ENCODE results near the gene ANKRD27.
A peak's percentile ranks its signal among the peaks of the same experiment; 100 is the strongest.
"Not testable (repeated sequence)": the region's sequence is repeated elsewhere in the genome, so short reads cannot be mapped to it uniquely, and the experiment has no call there.

Gene ANKRD27

GRCh38 chr19:32691291-32691951 lies 16.4 kb upstream of the ANKRD27 start, which contains the start of gene NUDT19:
TSS of gene NUDT19 (plus strand) at chr19:32691821. CDS start at chr19:32691961, 140 bp downstream.
- peak; percentile 43 to 46 for DNase-seq (ENCODE audit: low read depth in 2 of 2, low spot score in 1 of 2)

DNA sequence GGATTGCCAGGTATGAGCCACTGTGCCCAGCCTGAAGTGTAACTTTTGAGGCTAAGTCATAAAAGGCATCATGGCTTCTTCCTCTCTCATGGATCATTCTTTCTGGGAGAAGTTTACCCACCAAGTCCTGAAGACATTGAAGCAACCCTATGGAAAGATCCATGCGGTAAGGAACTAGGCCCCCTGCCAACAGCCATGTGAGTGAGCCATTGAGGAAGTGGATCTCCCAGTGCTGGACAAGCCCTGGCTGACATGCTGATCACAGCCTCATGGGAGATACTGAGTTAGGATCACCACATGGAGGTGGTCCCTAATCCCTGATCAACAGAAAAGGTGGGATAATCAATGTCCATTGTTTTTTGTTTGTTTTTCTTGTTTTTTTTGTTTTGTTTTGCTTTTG lies 13.3 kb upstream of the ANKRD27 start:
- DNase-seq (ENCODE audit: low read depth in 2 of 2, low spot score in 1 of 2): no peak

- DNase-seq (ENCODE audit: low read depth in 2 of 2, low spot score in 1 of 2): no peak
These were observed 12.7 kb upstream of the ANKRD27 start for GRCh38 chr19:32687681-32688080.

- no peak for DNase-seq (ENCODE audit: low read depth in 2 of 2, low spot score in 1 of 2)
These were observed 12.0 kb upstream of the ANKRD27 start for GRCh38 chr19:32686847-32687475.

DNA sequence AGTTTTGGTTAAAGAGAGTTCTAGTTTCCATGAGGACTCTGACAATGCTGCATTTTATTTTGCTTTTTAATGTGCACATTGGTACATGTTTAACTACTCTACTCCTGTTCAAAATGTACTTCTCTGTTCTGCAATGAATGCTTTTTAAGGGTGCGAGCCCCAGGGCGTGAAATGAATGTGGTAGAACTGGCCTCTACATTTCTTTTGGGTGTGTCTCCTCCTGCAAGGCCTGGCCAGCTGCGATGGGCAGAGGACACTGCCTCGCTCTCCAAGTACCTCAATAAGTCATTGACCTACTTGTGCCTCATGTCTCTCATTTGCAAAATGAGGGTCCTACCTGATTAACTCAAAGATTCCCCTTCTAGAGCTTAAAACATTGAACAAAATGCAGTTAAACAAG lies 7.3 kb upstream of the ANKRD27 start:
- no peak for DNase-seq (ENCODE audit: low read depth in 2 of 2, low spot score in 1 of 2)

DNA sequence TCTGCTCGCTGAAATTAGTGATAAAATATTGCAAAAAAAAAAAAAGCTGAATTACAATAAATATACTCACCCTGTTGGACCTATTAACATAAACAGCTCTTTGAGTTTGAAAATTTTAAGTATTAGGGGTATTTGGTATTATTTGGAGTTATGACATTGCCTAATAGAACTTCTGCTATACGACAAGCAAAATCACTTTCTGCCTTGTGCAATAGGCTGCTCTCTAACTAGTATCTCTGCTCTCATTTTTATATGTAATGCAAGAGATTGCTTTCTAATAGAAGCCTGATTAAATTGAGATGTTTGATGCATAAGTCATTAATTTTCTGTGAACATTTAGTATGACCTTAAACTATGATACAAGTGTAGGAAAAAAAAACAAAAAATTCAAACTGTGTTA lies 6.0 kb upstream of the ANKRD27 start:
- DNase-seq (ENCODE audit: low read depth in 2 of 2, low spot score in 1 of 2): no peak

- no peak for DNase-seq (ENCODE audit: low read depth in 2 of 2, low spot score in 1 of 2)
These were observed 2.7 kb upstream of the ANKRD27 start for GRCh38 chr19:32677657-32678056.

DNA sequence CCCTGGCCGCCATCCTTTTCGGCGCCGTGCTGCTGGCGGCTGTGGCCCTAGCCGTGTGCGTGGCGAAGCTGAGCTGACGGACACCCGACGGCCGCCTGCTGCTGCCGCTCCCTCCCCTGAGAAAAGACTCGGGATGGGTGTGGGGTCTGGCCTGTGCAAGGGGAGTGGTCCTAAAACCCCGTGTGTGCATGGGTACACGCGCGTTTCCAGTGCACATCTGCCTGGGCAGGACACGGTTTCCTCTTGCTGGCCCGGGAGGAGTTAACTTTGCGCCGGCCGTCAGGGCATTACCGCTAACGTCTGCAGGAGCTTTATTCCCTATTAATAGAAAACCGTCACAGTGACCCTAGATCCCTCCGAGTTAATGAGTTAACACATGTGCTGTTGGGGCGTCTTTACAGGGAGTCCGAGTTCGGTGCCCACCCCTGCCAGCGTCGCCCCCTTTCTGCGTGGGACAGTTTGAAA lies 1.9 kb upstream of the ANKRD27 start:
- no peak for DNase-seq (ENCODE audit: low read depth in 2 of 2, low spot score in 1 of 2)

DNA sequence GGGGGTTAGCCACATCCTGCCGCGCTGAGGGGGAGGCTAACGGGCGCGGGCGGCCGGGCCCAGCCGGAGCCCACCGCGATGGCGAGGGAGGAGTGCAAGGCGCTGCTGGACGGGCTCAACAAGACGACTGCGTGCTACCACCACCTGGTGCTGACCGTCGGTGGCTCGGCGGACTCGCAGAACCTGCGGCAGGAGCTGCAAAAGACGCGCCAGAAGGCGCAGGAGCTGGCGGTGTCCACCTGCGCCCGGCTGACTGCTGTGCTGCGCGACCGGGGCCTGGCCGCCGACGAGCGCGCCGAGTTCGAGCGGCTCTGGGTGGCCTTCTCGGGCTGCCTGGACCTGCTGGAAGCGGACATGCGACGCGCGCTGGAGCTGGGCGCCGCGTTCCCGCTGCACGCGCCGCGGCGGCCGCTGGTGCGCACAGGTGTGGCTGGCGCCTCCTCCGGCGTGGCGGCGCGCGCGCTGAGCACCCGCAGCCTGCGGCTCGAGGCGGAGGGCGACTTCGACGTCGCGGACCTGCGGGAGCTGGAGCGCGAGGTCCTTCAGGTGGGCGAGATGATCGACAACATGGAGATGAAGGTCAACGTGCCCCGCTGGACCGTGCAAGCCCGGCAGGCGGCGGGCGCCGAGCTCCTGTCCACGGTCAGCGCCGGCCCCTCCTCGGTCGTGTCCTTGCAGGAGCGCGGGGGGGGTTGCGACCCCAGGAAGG lies 1.4 kb upstream of the ANKRD27 start:
- DNase-seq (ENCODE audit: low read depth in 2 of 2, low spot score in 1 of 2): no peak

DNA sequence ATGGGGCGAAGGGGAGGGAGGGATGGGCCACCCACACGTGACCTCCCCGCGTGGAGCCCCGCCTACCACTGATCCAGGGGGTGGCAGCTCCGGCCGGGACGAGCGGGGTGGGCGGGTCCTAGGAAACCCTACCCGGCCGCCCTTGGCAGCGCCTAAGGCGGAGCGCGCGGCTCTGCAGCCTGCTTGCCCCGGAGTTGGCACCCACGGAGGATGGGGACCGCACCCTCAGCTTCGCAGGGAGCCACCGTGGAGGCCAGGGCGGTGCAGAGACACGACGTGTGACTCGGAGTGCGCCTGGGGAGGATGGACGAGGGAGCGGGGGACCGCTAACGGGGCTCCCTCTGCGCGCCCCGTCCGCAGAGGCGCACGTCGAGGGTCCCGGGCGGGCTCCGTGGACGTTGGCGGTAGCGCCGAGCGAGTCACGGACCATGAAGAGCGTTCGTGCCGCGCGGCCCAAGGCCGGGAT lies 773 bp upstream of the ANKRD27 start, which contains the start of gene RGS9BP:
Gene RGS9BP, plus strand, starts transcription at position 129 of the 466 bp plus-strand sequence. CDS start 416 bp downstream, outside the sequence.
- peak; percentile 5 to 28 for DNase-seq (ENCODE audit: low read depth in 2 of 2, low spot score in 1 of 2)

DNA sequence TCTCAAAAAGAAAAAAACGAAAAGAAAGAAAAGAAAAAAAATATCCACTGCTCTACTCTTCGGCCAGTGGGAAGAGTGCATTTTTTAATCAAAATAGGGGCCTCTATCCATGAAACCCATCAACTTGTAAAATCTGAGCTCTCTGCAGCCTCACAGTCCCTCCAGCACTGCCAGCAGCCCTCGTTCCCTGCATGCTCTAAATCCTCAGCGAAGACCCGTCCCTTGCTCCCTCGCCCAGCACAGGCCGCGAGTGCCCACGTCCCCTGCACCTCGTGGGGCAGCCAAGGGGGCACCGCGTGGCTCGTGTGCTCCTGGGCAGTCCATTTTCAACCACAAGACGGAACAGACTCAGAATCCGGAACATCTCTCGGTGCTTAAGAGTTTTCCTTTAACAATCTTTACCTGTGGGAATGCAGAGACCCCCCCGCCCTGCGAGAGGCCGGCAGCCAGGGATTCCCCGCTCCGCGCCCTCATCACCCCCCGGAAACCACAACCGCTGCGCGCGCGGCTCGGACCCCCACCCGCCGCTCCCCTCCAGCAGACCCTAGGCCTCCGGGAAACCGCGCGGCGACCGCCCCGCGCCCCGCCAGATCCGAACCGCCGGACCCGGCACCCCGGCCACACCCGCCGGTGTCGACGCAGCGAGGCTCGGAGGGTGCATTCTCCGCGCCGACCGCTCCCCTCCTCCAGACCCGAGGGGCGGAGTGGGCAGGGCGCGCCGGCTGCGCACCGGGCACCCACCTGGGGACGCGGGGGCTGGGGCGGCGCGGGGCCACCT lies 638 bp downstream of the ANKRD27 start:
- no peak for DNase-seq (ENCODE audit: low read depth in 2 of 2, low spot score in 1 of 2)

DNA sequence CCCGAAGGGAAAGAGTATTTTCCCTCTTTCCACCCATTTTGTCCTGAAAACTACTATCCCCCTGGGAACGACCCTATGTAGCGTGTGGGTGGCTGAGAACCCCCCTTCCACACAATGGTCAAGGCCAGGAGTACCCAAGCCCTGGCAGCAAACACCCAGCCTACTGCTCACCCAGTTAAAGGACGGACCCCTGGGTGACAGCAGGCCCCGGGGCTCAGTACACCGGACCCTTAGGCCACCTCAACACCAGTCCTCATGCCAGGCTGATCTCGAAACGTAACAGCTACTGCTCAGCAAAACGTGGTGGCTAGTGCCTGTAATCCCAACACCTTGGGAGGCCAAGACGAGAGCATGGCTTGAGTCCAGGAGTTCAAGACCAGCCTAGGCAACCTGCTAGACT lies 1.4 kb downstream of the ANKRD27 start:
- no peak for DNase-seq (ENCODE audit: low read depth in 2 of 2, low spot score in 1 of 2)

DNA sequence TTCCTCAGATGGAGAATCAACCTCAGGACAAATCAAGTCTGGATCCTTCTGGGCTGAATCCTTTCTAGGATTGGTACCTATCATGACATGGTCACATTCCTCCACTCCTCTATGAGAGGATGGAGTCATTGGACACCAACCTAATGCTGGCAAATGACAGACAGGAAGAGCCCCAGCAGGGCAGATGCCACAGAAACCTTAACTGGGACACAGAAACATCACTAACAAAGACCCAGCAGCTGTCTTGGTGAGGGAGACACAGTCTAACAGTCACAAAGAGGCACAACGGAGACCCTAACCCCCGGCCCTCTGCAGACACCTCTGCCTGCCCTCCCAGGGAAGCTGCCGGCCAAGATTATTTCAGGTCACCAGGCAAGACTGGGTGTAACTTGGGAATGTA lies 2.1 kb downstream of the ANKRD27 start:
- no peak for DNase-seq (ENCODE audit: low read depth in 2 of 2, low spot score in 1 of 2)

GRCh38 chr19:32671883-32672593 lies 2.9 kb downstream of the ANKRD27 start:
- no peak for DNase-seq (ENCODE audit: low read depth in 2 of 2, low spot score in 1 of 2)

- DNase-seq (ENCODE audit: low read depth in 2 of 2, low spot score in 1 of 2): no peak
These were observed 5.7 kb downstream of the ANKRD27 start for GRCh38 chr19:32669310-32669709.

GRCh38 chr19:32666084-32666483 lies 8.9 kb downstream of the ANKRD27 start:
- DNase-seq (ENCODE audit: low read depth in 2 of 2, low spot score in 1 of 2): no peak

DNA sequence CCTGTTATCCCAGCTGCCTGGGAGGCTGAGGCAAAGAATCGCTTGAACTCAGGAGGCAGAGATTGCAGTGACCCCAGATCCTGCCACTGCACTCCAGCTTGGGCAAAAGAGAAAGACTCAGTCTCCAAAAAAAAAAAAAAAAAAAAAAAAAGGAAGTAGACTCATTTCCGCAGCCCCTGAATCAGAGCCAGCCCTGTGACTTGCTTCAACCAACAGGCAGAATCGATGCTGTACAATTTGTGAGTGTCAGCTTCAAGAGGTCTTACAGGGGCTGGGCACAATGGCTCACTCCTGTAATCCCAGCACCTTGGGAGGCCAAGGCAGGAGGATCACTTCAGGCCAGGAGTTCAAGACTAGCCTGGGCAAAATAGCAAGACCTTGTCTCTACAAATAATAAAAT lies 12.8 kb downstream of the ANKRD27 start:
- DNase-seq (ENCODE audit: low read depth in 2 of 2, low spot score in 1 of 2): no peak

DNA sequence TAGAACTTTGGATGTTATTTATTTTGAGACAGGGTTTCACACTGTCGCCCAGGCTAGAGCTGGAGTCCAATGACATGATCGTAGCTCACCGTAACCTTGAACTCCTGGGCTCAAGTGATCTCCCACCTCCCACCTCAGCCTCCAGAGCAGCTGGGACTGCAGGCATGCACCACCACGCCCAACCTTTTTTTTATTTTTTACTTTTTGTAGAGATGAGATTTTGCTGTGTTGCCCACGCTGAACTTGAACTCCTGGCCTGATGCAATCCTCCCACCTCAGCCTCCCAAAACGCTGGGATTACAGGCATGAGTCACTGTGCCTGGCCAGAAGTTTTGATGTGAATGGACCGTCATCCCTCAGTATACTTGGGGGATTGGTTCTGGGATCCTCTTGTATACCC lies 13.7 kb downstream of the ANKRD27 start:
- no peak for DNase-seq (ENCODE audit: low read depth in 2 of 2, low spot score in 1 of 2)

DNA sequence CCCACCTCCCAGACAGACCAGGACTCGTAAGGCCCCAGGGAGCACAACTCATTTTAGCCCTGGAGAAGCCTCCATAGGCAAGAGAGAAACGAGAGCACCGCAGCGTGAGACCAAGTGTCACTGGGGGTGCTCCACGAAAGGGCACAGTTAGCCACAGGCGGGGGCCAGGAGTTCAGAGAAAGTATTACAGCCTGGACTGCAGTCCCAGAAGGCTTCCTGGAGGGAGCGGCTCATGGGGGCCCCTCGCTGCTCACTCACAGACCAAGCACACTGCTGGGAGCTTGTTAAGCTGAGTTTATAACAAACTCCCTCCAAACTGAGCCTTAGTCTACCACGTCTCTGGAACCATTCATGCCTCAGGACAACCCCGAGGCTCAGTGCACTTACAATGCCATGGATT lies 16.5 kb downstream of the ANKRD27 start:
- no peak for DNase-seq (ENCODE audit: low read depth in 2 of 2, low spot score in 1 of 2)

GRCh38 chr19:32658075-32658474 lies 16.9 kb downstream of the ANKRD27 start:
- DNase-seq (ENCODE audit: low read depth in 2 of 2, low spot score in 1 of 2): no peak

GRCh38 chr19:32656379-32656778 lies 18.6 kb downstream of the ANKRD27 start:
- DNase-seq (ENCODE audit: low read depth in 2 of 2, low spot score in 1 of 2): not testable (repeated sequence)

Measured in stimulated activated CD8-positive, alpha-beta memory T cell treated with anti-CD3 and anti-CD28 coated beads, Interleukin-4, amount 100 ng/mL, for 1 hour (primary cell).